Mesenchymal stem cell (in vitro differentiated cells and primary cell): ENCODE results near the gene PCDHB14. TPM values are rescaled to one million over a fixed set of nuclear protein-coding genes. Genes with fewer than 3 reads are reported as not detected.
"Not testable (repeated sequence)": the region's sequence is repeated elsewhere in the genome, so short reads cannot be mapped to it uniquely, and the experiment has no call there.

Experiments
- DNase-seq: peaks from one replicate; pipeline ENCODE4 v3.0.0-alpha.2; 2013
- H2AFZ ChIP-seq: one replicate; pipeline ENCODE4 v1.6.1; 2013; ENCODE audit warnings: low read depth, mild to moderate bottlenecking, control low read depth, inconsistent platforms, low read length, moderate library complexity
- H2AK5ac ChIP-seq: 2 replicates; pipeline ENCODE4 v1.6.1; 2013; ENCODE audit warnings: low read length, moderate library complexity, mild to moderate bottlenecking, inconsistent platforms; ENCODE audit not compliant: severe bottlenecking
- H2BK120ac ChIP-seq: one replicate; pipeline ENCODE4 v1.6.1; 2013; ENCODE audit warnings: low read depth, mild to moderate bottlenecking, inconsistent platforms, low read length, moderate library complexity
- H2BK12ac ChIP-seq, 2 experiments: one replicate each; pipeline ENCODE4 v1.6.1; 2013; ENCODE audit warnings: inconsistent platforms in 2 of 2, low read length in 2 of 2, mild to moderate bottlenecking in 2 of 2, moderate library complexity in 2 of 2, control low read depth in 1 of 2
- H2BK15ac ChIP-seq: one replicate; pipeline ENCODE4 v1.6.1; 2013; ENCODE audit warnings: mild to moderate bottlenecking, low read depth, inconsistent platforms; ENCODE audit not compliant: poor library complexity, severe bottlenecking
- H2BK5ac ChIP-seq: 2 replicates; pipeline ENCODE4 v1.6.1; 2013; ENCODE audit warnings: low read depth, mild to moderate bottlenecking, low read length, control low read depth, inconsistent platforms; ENCODE audit not compliant: poor library complexity, severe bottlenecking
- H3K14ac ChIP-seq, 2 experiments: one replicate each; pipeline ENCODE4 v1.6.1; 2013; ENCODE audit warnings: inconsistent platforms in 2 of 2, low read length in 2 of 2, control low read depth in 1 of 2, mild to moderate bottlenecking in 1 of 2, moderate library complexity in 1 of 2
- H3K18ac ChIP-seq, 2 experiments: one replicate each; pipeline ENCODE4 v1.6.1; 2013; ENCODE audit warnings: inconsistent platforms in 2 of 2, low read length in 2 of 2, control low read depth in 1 of 2, low read depth in 1 of 2, mild to moderate bottlenecking in 1 of 2
- H3K23ac ChIP-seq, 2 experiments: one replicate each; pipeline ENCODE4 v1.6.1; 2013; ENCODE audit warnings: inconsistent platforms in 2 of 2, low read length in 2 of 2, mild to moderate bottlenecking in 2 of 2, moderate library complexity in 2 of 2, control low read depth in 1 of 2
- H3K27ac ChIP-seq: 2 replicates; pipeline ENCODE4 v1.5.1; 2013; ENCODE audit warnings: mild to moderate bottlenecking, moderate library complexity, low read length, control low read depth, inconsistent platforms; ENCODE audit not compliant: poor library complexity, severe bottlenecking
- H3K27me3 ChIP-seq, 2 experiments: 2 replicates each; pipeline versions ENCODE4 v1.6.1 to v1.7.0; 2013; ENCODE audit warnings: low read length in 2 of 2, mild to moderate bottlenecking in 2 of 2, moderate library complexity in 2 of 2, control low read depth in 1 of 2, inconsistent platforms in 1 of 2; ENCODE audit not compliant: control insufficient read depth in 1 of 2, insufficient read depth in 1 of 2
- H3K36me3 ChIP-seq, 2 experiments: 2 replicates each; pipeline versions ENCODE4 v1.6.1 to v1.7.0; 2013; ENCODE audit warnings: low read length in 2 of 2, control low read depth in 1 of 2, inconsistent platforms in 1 of 2, low read depth in 1 of 2, mild to moderate bottlenecking in 1 of 2; ENCODE audit not compliant: insufficient read depth in 2 of 2, control insufficient read depth in 1 of 2
- H3K4ac ChIP-seq, 2 experiments: one replicate each; pipeline ENCODE4 v1.6.1; 2013; ENCODE audit warnings: inconsistent platforms in 2 of 2, low read length in 2 of 2, mild to moderate bottlenecking in 2 of 2, moderate library complexity in 2 of 2, control low read depth in 1 of 2, low read depth in 1 of 2
- H3K4me1 ChIP-seq: 2 replicates; pipeline ENCODE4 v1.6.1; 2013; ENCODE audit warnings: low read depth, low read length, control low read depth; ENCODE audit not compliant: control insufficient read depth, insufficient read depth
- H3K4me2 ChIP-seq: 2 replicates; pipeline ENCODE4 v1.6.1; 2013; ENCODE audit warnings: low read length, mild to moderate bottlenecking, inconsistent platforms; ENCODE audit not compliant: poor library complexity, severe bottlenecking
- H3K4me3 ChIP-seq, 2 experiments: 2 replicates each; pipeline versions ENCODE4 v1.5.1 to v1.7.0; 2013; ENCODE audit warnings: low read length in 2 of 2, mild to moderate bottlenecking in 2 of 2, control low read depth in 1 of 2, low read depth in 1 of 2; ENCODE audit not compliant: insufficient read depth in 1 of 2
- H3K79me1 ChIP-seq: replicated peaks from 2 replicates; pipeline ENCODE4 v1.6.1; 2013; ENCODE audit warnings: mild to moderate bottlenecking, control low read depth, low read length, inconsistent platforms; ENCODE audit not compliant: poor library complexity, severe bottlenecking
- H3K9ac ChIP-seq: 2 replicates; pipeline ENCODE4 v1.7.0; 2013; ENCODE audit warnings: mild to moderate bottlenecking, low read length, moderate library complexity
- H3K9me3 ChIP-seq: 2 replicates; pipeline ENCODE4 v1.7.0; 2013; ENCODE audit warnings: mild to moderate bottlenecking, low read length; ENCODE audit not compliant: control insufficient read depth
- H4K8ac ChIP-seq: one replicate; pipeline ENCODE4 v1.6.1; 2013; ENCODE audit warnings: inconsistent platforms, mild to moderate bottlenecking, low read length, moderate library complexity
- H4K91ac ChIP-seq: one replicate; pipeline ENCODE4 v1.6.1; 2013; ENCODE audit warnings: mild to moderate bottlenecking, low read length, inconsistent platforms
- WGBS: methylation state at CpG from one replicate; pipeline ENCODE4 v1.1.7; 2013; ENCODE audit warnings: mixed read lengths; 5-methylcytosine and 5-hydroxymethylcytosine counted together
- polyA plus RNA-seq, 2 experiments: library from polyadenylated mRNA; stranded (reverse); fragments of 200-250 nt; gene quantifications; one replicate each; pipeline ENCODE4 v1.2.3, GENCODE V29; 2013

The PCDHB14 gene
- 2.0 TPM for polyA plus RNA-seq (2013, experiment 1 of 2)
- 2.1 TPM for polyA plus RNA-seq (2013, experiment 2 of 2)

GRCh38 chr5:141223112-141223783, at the start of gene PCDHB14:
Gene PCDHB14, plus strand, starts transcription at chr5:141223343. Its CDS starts 163 bp downstream, at chr5:141223506.
- peaks cover 2% of the 10 kb centered on the region for H3K79me1 ChIP-seq
- H4K8ac ChIP-seq = no peak within 1 kb of the TSS
- peak within 1 kb of the TSS; percentile 36 for H3K9ac ChIP-seq
- no peak within 1 kb of the TSS for H2BK15ac ChIP-seq
- no peak within 1 kb of the TSS for H3K23ac ChIP-seq
- H2AFZ ChIP-seq = no peak within 1 kb of the TSS
- H3K4ac ChIP-seq = no peak within 1 kb of the TSS
- peak; percentile 23 for DNase-seq
- no peak within 1 kb of the TSS for H2BK12ac ChIP-seq
- H3K9me3 ChIP-seq = peaks cover 87% of the 10 kb centered on the region
- no peak within 1 kb of the TSS for H3K27ac ChIP-seq
- H2BK120ac ChIP-seq = no peak within 1 kb of the TSS
- WGBS = 46% methylated on average over 15 of the region's 15 CpGs
- H2AK5ac ChIP-seq = no peak within 1 kb of the TSS
- H3K27me3 ChIP-seq = no peaks in the 10 kb centered on the region
- H3K18ac ChIP-seq = no peak within 1 kb of the TSS
- H3K4me3 ChIP-seq = peak within 1 kb of the TSS in 1 of 2 experiments; percentile 64
- H3K4me1 ChIP-seq = no peaks in the 10 kb centered on the region
- H2BK5ac ChIP-seq = no peak within 1 kb of the TSS
- H3K4me2 ChIP-seq = peak within 1 kb of the TSS; percentile 16
- no peak within 1 kb of the TSS for H4K91ac ChIP-seq
- peaks cover 0 to 4% of the 10 kb centered on the region in 2 experiments for H3K36me3 ChIP-seq
- H3K14ac ChIP-seq = no peak within 1 kb of the TSS

DNA sequence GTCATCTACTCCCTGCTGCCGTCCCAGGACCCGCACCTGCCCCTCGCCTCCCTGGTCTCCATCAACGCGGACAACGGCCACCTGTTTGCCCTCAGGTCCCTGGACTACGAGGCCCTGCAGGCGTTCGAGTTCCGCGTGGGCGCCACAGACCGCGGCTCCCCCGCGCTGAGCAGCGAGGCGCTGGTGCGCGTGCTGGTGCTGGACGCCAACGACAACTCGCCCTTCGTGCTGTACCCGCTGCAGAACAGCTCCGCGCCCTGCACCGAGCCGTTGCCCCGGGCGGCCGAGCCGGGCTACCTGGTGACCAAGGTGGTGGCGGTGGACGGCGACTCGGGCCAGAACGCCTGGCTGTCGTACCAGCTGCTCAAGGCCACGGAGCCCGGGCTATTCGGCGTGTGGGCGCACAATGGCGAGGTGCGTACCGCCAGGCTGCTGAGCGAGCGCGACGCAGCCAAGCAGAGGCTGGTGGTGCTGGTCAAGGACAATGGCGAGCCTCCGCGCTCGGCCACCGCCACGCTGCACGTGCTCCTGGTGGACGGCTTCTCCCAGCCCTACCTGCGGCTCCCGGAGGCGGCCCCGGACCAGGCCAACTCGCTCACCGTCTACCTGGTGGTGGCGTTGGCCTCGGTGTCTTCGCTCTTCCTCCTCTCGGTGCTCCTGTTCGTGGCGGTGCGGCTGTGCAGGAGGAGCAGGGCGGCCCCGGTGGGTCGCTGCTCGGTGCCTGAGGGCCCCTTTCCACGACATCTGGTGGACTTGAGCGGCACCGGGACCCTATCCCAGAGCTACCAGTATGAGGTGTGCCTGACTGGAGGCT, 48.6 kb upstream of the PCDHB14 start:
- H3K79me1 ChIP-seq, H3K4me1 ChIP-seq, H2AK5ac ChIP-seq, H3K9ac ChIP-seq, H4K91ac ChIP-seq, H3K36me3 ChIP-seq, H3K27me3 ChIP-seq, H3K4ac ChIP-seq, DNase-seq, H2BK5ac ChIP-seq, H4K8ac ChIP-seq, H3K4me3 ChIP-seq, H3K14ac ChIP-seq, H2BK15ac ChIP-seq, H2BK12ac ChIP-seq, H2AFZ ChIP-seq, H3K18ac ChIP-seq, H3K27ac ChIP-seq, H3K4me2 ChIP-seq, H2BK120ac ChIP-seq, H3K23ac ChIP-seq: not testable (repeated sequence)
- WGBS = 94% methylated on average over 68 of the region's 79 CpGs
- H3K9me3 ChIP-seq = peaks cover 56% of the 10 kb centered on the region

GRCh38 chr5:141175933-141176332, 47.2 kb upstream of the PCDHB14 start:
- no peaks in the 10 kb centered on the region for H3K4me1 ChIP-seq
- H3K14ac ChIP-seq = no peak overlapping the region
- no peak overlapping the region for H3K4ac ChIP-seq
- no peaks in the 10 kb centered on the region for H3K36me3 ChIP-seq
- no peak overlapping the region for H4K91ac ChIP-seq
- H3K79me1 ChIP-seq = no peaks in the 10 kb centered on the region
- H2AK5ac ChIP-seq = no peak overlapping the region
- no peak overlapping the region for H3K23ac ChIP-seq
- no peak overlapping the region for H3K27ac ChIP-seq
- no peak overlapping the region for H3K4me2 ChIP-seq
- no peak overlapping the region for H3K4me3 ChIP-seq
- no peak overlapping the region for H2AFZ ChIP-seq
- no peak overlapping the region for H3K18ac ChIP-seq
- H2BK5ac ChIP-seq = no peak overlapping the region
- H2BK120ac ChIP-seq = no peak overlapping the region
- WGBS = 100% methylated on average over 1 of the region's 1 CpG
- H3K27me3 ChIP-seq = no peaks in the 10 kb centered on the region
- no peak overlapping the region for H2BK15ac ChIP-seq
- DNase-seq = no peak
- H3K9me3 ChIP-seq = peaks cover 54% of the 10 kb centered on the region
- no peak overlapping the region for H3K9ac ChIP-seq
- no peak overlapping the region for H4K8ac ChIP-seq
- no peak overlapping the region for H2BK12ac ChIP-seq

- H3K4me2 ChIP-seq, H3K4me1 ChIP-seq: not testable (repeated sequence)
- 78% methylated on average over 11 of the region's 18 CpGs for WGBS
Observed at GRCh38 chr5:141177577-141178191, 45.5 kb upstream of the PCDHB14 start, which contains the start of gene PCDHB8. Gene PCDHB8, plus strand, starts transcription at chr5:141177790. Its CDS starts 245 bp downstream, at chr5:141178035.

More at GRCh38 chr5:141177577-141178191, 45.5 kb upstream of the PCDHB14 start, which contains the start of gene PCDHB8:
- not testable (repeated sequence) for H3K27ac ChIP-seq, H3K79me1 ChIP-seq, H3K36me3 ChIP-seq, H4K8ac ChIP-seq, H3K18ac ChIP-seq, H2BK120ac ChIP-seq, H2BK12ac ChIP-seq, H2AK5ac ChIP-seq, H2AFZ ChIP-seq, H2BK15ac ChIP-seq, H3K4ac ChIP-seq, H2BK5ac ChIP-seq, H3K23ac ChIP-seq, H3K4me3 ChIP-seq, H3K14ac ChIP-seq, H3K27me3 ChIP-seq, H3K9ac ChIP-seq, DNase-seq, H4K91ac ChIP-seq
- H3K9me3 ChIP-seq = peaks cover 70% of the 10 kb centered on the region
